HepG2 (cell line): ENCODE results near the gene PIK3CD. TPM values are rescaled to one million over a fixed set of nuclear protein-coding genes. Genes with fewer than 3 reads are reported as not detected.

Source experiments
- ATAC-seq: fragments of 200-7000 bp; cut with Tn5 transposase; 3 replicates; pipeline ENCODE4 v1.9.1; 2020; ENCODE audit warnings: mild to moderate bottlenecking, moderate library complexity
- BruUV-seq: library from RNA; stranded (reverse); fragments of 400-500 nt; replicated peaks from 2 replicates; lab custom pipeline; 2021; lab: Mats Ljungman, UMichigan
- CTCF ChIA-PET: fragments of 300-600 bp; formaldehyde crosslinking; extraction: SDS; loops from one replicate; lab custom pipeline; 2021; ENCODE audit warnings: low total read pairs, inconsistent platforms, low intra/inter-chr PET ratio; lab: Yijun Ruan, JAX
- POLR2A ChIA-PET: fragments of 350-600 bp; sonication (Branson Sonifier 250); formaldehyde crosslinking; loops from one replicate; lab custom pipeline; 2020; ENCODE audit warnings: antibody characterized with exemption, inconsistent platforms; lab: Yijun Ruan, JAX
- DNase-seq: peaks from one replicate; pipeline ENCODE4 v3.0.0-alpha.2; 2015; ENCODE audit warnings: low spot score
- FAIRE-seq: peaks from 3 replicates; lab custom pipeline; 2011; peaks lifted over from hg19 to GRCh38; lab: Jason Lieb, UNC
- H2AFZ ChIP-seq: one replicate; pipeline ENCODE4 v1.6.1; 2011; ENCODE audit warnings: low read length, inconsistent platforms
- H3K27ac ChIP-seq: fragments of 300-600 bp; 3 replicates; pipeline ENCODE4 v1.8.0; 2011; ENCODE audit warnings: mixed run types, mild to moderate bottlenecking, mixed read lengths, low read length, inconsistent platforms; ENCODE audit not compliant: insufficient read depth; ENCODE audit errors: extremely low read length
- H3K27me3 ChIP-seq, 2 experiments: fragments of 200-600 bp in 1 of 2; 2 replicates in 1 of 2; 3 replicates in 1 of 2; pipeline versions ENCODE4 v1.6.0 to v1.8.0; 2011; ENCODE audit warnings: low read length in 2 of 2, mild to moderate bottlenecking in 2 of 2, moderate library complexity in 2 of 2, inconsistent platforms in 1 of 2; ENCODE audit not compliant: insufficient read depth in 2 of 2, control insufficient read depth in 1 of 2
- H3K36me3 ChIP-seq, 2 experiments: fragments of 200-600 bp in 1 of 2; replicated peaks in 1 of 2; 2 replicates in 1 of 2; 3 replicates in 1 of 2; pipeline versions ENCODE4 v1.5.1 to v1.8.0; 2011; ENCODE audit warnings: low read length in 2 of 2, inconsistent platforms in 1 of 2; ENCODE audit not compliant: insufficient read depth in 2 of 2, control insufficient read depth in 1 of 2
- H3K4me1 ChIP-seq: 2 replicates; pipeline ENCODE4 v1.5.1; 2012; ENCODE audit warnings: low read length, inconsistent platforms; ENCODE audit not compliant: insufficient read depth
- H3K4me2 ChIP-seq: 2 replicates; pipeline ENCODE4 v1.6.0; 2011; ENCODE audit warnings: low read depth, low read length, inconsistent platforms
- H3K4me3 ChIP-seq, 3 experiments: fragments of 200-600 bp in 1 of 3; sonication (generic), shearing (Covaris generic) in 1 of 3; replicated peaks in 1 of 3; 2 replicates each; pipeline ENCODE4 v1.5.1; 2011 to 2016; ENCODE audit warnings: low read length in 3 of 3, inconsistent platforms in 2 of 3, low read depth in 2 of 3, mild to moderate bottlenecking in 2 of 3, control low read depth in 1 of 3, mixed read lengths in 1 of 3; ENCODE audit not compliant: insufficient read depth in 1 of 3
- H3K79me2 ChIP-seq: one replicate; pipeline ENCODE4 v1.6.1; 2011; ENCODE audit warnings: low read length, inconsistent platforms; ENCODE audit not compliant: insufficient read depth
- H3K9ac ChIP-seq: 2 replicates; pipeline ENCODE4 v1.6.0; 2011; ENCODE audit warnings: mild to moderate bottlenecking, low read depth, low read length, inconsistent platforms; ENCODE audit not compliant: insufficient read depth
- H3K9me3 ChIP-seq: 2 replicates; pipeline ENCODE4 v1.5.1; 2012; ENCODE audit warnings: mild to moderate bottlenecking, low read length
- H4K20me1 ChIP-seq: 2 replicates; pipeline ENCODE4 v1.6.0; 2011; ENCODE audit warnings: inconsistent platforms, mild to moderate bottlenecking, low read length, moderate library complexity; ENCODE audit not compliant: insufficient read depth
- AKAP8 ChIP-seq: sonication (generic); formaldehyde crosslinking; IDR thresholded peaks from 2 replicates; pipeline ENCODE4 v1.5.1; 2020; ENCODE audit warnings: mild to moderate bottlenecking, missing genetic modification reagents
- KLF6 ChIP-seq: IDR thresholded peaks from 2 replicates; pipeline ENCODE4 v1.8.0; 2016; ENCODE audit warnings: missing biosample characterization, missing genetic modification reagents
- MXI1 ChIP-seq: IDR thresholded peaks from 3 replicates; pipeline ENCODE4 v1.6.1; 2012; ENCODE audit warnings: low read depth, low read length, inconsistent platforms, borderline replicate concordance
- ONECUT2 ChIP-seq: sonication (generic); formaldehyde crosslinking; IDR thresholded peaks from 2 replicates; pipeline ENCODE4 v1.4.0; 2020; ENCODE audit warnings: missing genetic modification reagents
- SETDB1 ChIP-seq: sonication (generic); formaldehyde crosslinking; IDR thresholded peaks from 2 replicates; pipeline ENCODE4 v1.5.1; 2020; ENCODE audit warnings: missing genetic modification reagents, mild to moderate bottlenecking, borderline replicate concordance
- SNAPC2 ChIP-seq: sonication (generic); formaldehyde crosslinking; IDR thresholded peaks from 2 replicates; pipeline ENCODE4 v1.8.1; 2022; ENCODE audit warnings: mild to moderate bottlenecking, missing genetic modification reagents
- TFDP2 ChIP-seq: sonication (generic); formaldehyde crosslinking; IDR thresholded peaks from 2 replicates; pipeline ENCODE4 v1.4.0; 2020; ENCODE audit warnings: missing genetic modification reagents
- TRAFD1 ChIP-seq: sonication (generic); formaldehyde crosslinking; IDR thresholded peaks from 2 replicates; pipeline ENCODE4 v1.5.1; 2020; ENCODE audit warnings: missing genetic modification reagents, mild to moderate bottlenecking, borderline replicate concordance
- ZMYM3 ChIP-seq: sonication (generic); formaldehyde crosslinking; IDR thresholded peaks from 2 replicates; pipeline ENCODE4 v1.5.1; 2020; ENCODE audit warnings: mild to moderate bottlenecking, missing genetic modification reagents
- ZNF180 ChIP-seq: sonication (generic); formaldehyde crosslinking; IDR thresholded peaks from 2 replicates; pipeline ENCODE4 v1.4.0; 2020; ENCODE audit warnings: low read depth, missing genetic modification reagents, borderline replicate concordance
- ZNF713 ChIP-seq: sonication (generic); formaldehyde crosslinking; IDR thresholded peaks from 2 replicates; pipeline ENCODE4 v1.4.0; 2020; ENCODE audit warnings: mild to moderate bottlenecking, missing genetic modification reagents
- WGBS: methylation state at CpG from one replicate; pipeline ENCODE4 v1.1.6; 2017; ENCODE audit warnings: low lambda C conversion rate; 5-methylcytosine and 5-hydroxymethylcytosine counted together
- in situ Hi-C: cut with HindIII; loops from 2 replicates; pipeline ENCODE4 v1.10.0; 2017; ENCODE audit warnings: low pct_unique_long_range_greater_than_20kb; ENCODE audit not compliant: extremely low pct_ligation_motif_present
- intact Hi-C: fragments of 100-400 bp; cut with micrococcal nuclease; formaldehyde crosslinking; loops from one replicate; pipeline ENCODE4 v1.10.0; 2022; ENCODE audit not compliant: unreplicated experiment
- polyA plus RNA-seq, 8 experiments: library from polyadenylated mRNA; depleted of rRNA in 3 of 8; stranded (reverse) in 7 of 8; unstranded in 1 of 8; fragments of >200 nt; fragmentation: Illumina TruSeq in 4 of 8; extraction: Trizol in 4 of 8; gene quantifications; 2 replicates each; pipeline versions ENCODE4 v1.2.1 to v1.2.3, GENCODE V29; 2011 to 2016; ENCODE audit warnings: low read depth in 4 of 8, missing spikeins in 1 of 8, mixed read lengths in 1 of 8; ENCODE audit not compliant: insufficient read depth in 1 of 8
- total RNA-seq, 5 experiments: library from RNA; depleted of rRNA; stranded (reverse); fragments of >200 nt; fragmentation: Illumina TruSeq; extraction: Trizol; gene quantifications; 2 replicates each; pipeline ENCODE4 v1.2.3, GENCODE V29; 2016; ENCODE audit warnings: low read depth in 1 of 5
- TF ChIP-seq, protein P1 (sequence below): sonication (generic); formaldehyde crosslinking; IDR thresholded peaks from 2 replicates; pipeline ENCODE4 v1.5.1; 2020; ENCODE audit warnings: missing genetic modification reagents, mild to moderate bottlenecking, borderline replicate concordance
- TF ChIP-seq, protein P2 (sequence below): sonication (generic); formaldehyde crosslinking; conservative IDR thresholded peaks from 2 replicates; pipeline ENCODE4 v1.8.0; 2022; ENCODE audit warnings: low read depth, missing genetic modification reagents

Gene PIK3CD
- total and polyA plus RNA-seq, 2 of the 13 experiments (the other 11 are each of a cell fraction or from before 2014, with no cell fraction given): 7.1 to 10.0 TPM

DNA sequence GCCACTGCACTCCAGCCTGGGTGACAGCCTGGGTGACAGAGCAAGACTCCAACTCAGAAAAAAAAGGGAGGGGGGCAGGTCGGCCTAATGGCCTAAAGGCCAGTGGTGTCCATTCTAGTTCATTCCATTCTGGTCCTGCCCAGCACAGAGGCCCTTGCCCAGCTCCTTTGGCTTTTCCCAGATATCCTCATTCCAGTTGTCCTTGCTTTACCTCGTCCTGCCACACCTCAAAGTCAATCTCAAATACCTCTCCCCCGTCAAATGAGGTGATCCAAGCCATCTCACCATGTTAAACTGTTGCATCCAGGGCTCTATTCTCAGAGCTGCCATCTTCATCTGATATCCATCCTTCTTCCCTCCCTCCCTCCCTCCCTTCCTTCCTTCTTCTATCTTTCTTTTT lies 19.9 kb upstream of the PIK3CD start:
- H3K79me2 ChIP-seq: no peaks in the 10 kb centered on the region
- no peaks in the 10 kb centered on the region for H4K20me1 ChIP-seq
- ChIA-PET POLR2A (no interaction called here), CTCF (no interaction called here)
- H3K9ac ChIP-seq: no peak overlapping the region
- no peak overlapping the region for H3K4me2 ChIP-seq
- no peak for FAIRE-seq
- WGBS: 23% methylated on average over 3 of the region's 3 CpGs
- intact Hi-C loops (no loop called here), in situ Hi-C loops (no loop called here)
- no peaks in the 10 kb centered on the region for H3K9me3 ChIP-seq
- H2AFZ ChIP-seq: no peak overlapping the region
- DNase-seq: no peak
- no peak overlapping the region for H3K4me3 ChIP-seq
- BruUV-seq: no TSS peak
- H3K27ac ChIP-seq: no peak overlapping the region
- peaks cover 21% of the 10 kb centered on the region for H3K4me1 ChIP-seq
- no peaks in the 10 kb centered on the region for H3K36me3 ChIP-seq
- peaks cover 0 to 12% of the 10 kb centered on the region in 2 experiments; a peak in 3 of 5 replicates for H3K27me3 ChIP-seq
- ATAC-seq: no peak
- TF ChIP-seq TFDP2 (CRISPR knock-in tag): no peak
- TF ChIP-seq, protein P1, sequence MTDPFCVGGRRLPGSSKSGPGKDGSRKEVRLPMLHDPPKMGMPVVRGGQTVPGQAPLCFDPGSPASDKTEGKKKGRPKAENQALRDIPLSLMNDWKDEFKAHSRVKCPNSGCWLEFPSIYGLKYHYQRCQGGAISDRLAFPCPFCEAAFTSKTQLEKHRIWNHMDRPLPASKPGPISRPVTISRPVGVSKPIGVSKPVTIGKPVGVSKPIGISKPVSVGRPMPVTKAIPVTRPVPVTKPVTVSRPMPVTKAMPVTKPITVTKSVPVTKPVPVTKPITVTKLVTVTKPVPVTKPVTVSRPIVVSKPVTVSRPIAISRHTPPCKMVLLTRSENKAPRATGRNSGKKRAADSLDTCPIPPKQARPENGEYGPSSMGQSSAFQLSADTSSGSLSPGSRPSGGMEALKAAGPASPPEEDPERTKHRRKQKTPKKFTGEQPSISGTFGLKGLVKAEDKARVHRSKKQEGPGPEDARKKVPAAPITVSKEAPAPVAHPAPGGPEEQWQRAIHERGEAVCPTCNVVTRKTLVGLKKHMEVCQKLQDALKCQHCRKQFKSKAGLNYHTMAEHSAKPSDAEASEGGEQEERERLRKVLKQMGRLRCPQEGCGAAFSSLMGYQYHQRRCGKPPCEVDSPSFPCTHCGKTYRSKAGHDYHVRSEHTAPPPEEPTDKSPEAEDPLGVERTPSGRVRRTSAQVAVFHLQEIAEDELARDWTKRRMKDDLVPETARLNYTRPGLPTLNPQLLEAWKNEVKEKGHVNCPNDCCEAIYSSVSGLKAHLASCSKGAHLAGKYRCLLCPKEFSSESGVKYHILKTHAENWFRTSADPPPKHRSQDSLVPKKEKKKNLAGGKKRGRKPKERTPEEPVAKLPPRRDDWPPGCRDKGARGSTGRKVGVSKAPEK (CRISPR knock-in tag): no peak
- no peak for TF ChIP-seq SETDB1 (CRISPR knock-in tag)
- TF ChIP-seq ZNF180 (CRISPR knock-in tag): no peak
- TF ChIP-seq, protein P2, sequence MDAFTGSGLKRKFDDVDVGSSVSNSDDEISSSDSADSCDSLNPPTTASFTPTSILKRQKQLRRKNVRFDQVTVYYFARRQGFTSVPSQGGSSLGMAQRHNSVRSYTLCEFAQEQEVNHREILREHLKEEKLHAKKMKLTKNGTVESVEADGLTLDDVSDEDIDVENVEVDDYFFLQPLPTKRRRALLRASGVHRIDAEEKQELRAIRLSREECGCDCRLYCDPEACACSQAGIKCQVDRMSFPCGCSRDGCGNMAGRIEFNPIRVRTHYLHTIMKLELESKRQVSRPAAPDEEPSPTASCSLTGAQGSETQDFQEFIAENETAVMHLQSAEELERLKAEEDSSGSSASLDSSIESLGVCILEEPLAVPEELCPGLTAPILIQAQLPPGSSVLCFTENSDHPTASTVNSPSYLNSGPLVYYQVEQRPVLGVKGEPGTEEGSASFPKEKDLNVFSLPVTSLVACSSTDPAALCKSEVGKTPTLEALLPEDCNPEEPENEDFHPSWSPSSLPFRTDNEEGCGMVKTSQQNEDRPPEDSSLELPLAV (CRISPR knock-in tag): no peak
- no peak for TF ChIP-seq TRAFD1 (CRISPR knock-in tag)
- TF ChIP-seq MXI1: no peak
- no peak for TF ChIP-seq ONECUT2
- TF ChIP-seq AKAP8 (CRISPR knock-in tag): no peak
- no peak for TF ChIP-seq ZMYM3 (CRISPR knock-in tag)
- no peak for TF ChIP-seq SNAPC2 (CRISPR knock-in tag)
- TF ChIP-seq KLF6 (CRISPR knock-in tag): no peak
- TF ChIP-seq ZNF713 (CRISPR knock-in tag): no peak
